Endothelial cell of umbilical vein (primary cell): Measurements from ENCODE around the gene INO80C. TPM values are rescaled to one million over a fixed set of nuclear protein-coding genes. Genes with fewer than 3 reads are reported as not detected.

Experiments
- BruUV-seq: library from RNA; stranded (reverse); fragments of 400-500 nt; replicated peaks from 2 replicates; lab custom pipeline; 2021; lab: Mats Ljungman, UMichigan
- CTCF ChIA-PET: fragments of 300-600, 350-600 bp; sonication (Branson Sonifier 250); formaldehyde crosslinking; loops from one replicate; lab custom pipeline; 2021; ENCODE audit warnings: antibody characterized with exemption, inconsistent platforms; lab: Charles Lee
- POLR2A ChIA-PET: fragments of 300-600, 350-600 bp; sonication (Branson Sonifier 250); formaldehyde crosslinking; loops from one replicate; lab custom pipeline; 2021; ENCODE audit warnings: antibody characterized with exemption, inconsistent platforms; lab: Charles Lee
- DNase-seq: peaks from one replicate; pipeline ENCODE4 v3.0.0-alpha.2; 2011; ENCODE audit warnings: low read depth, low spot score
- FAIRE-seq: peaks from 2 replicates; lab custom pipeline; 2011; peaks lifted over from hg19 to GRCh38; lab: Jason Lieb, UNC
- H2AFZ ChIP-seq: 2 replicates; pipeline ENCODE4 v1.6.0; 2012; ENCODE audit warnings: low read depth, low read length, control low read depth, inconsistent platforms
- H3K27ac ChIP-seq: 2 replicates; pipeline ENCODE4 v1.5.1; 2011; ENCODE audit warnings: low read depth, mild to moderate bottlenecking, control low read depth, low read length, moderate library complexity; ENCODE audit not compliant: insufficient read depth
- H3K27me3 ChIP-seq, 2 experiments: 2 replicates each; pipeline versions ENCODE4 v1.6.0 to v1.6.1; 2011; ENCODE audit warnings: low read length in 2 of 2, mixed read lengths in 1 of 2; ENCODE audit not compliant: control insufficient read depth in 2 of 2, insufficient read depth in 2 of 2
- H3K36me3 ChIP-seq, 2 experiments: 2 replicates in 1 of 2; 3 replicates in 1 of 2; pipeline ENCODE4 v1.5.1; 2011; ENCODE audit warnings: low read length in 2 of 2, mild to moderate bottlenecking in 1 of 2, moderate library complexity in 1 of 2; ENCODE audit not compliant: control insufficient read depth in 2 of 2, insufficient read depth in 2 of 2; ENCODE audit errors: extremely low read depth in 1 of 2
- H3K4me1 ChIP-seq: 3 replicates; pipeline ENCODE4 v1.5.1; 2011; ENCODE audit warnings: mild to moderate bottlenecking, low read length; ENCODE audit not compliant: control insufficient read depth, insufficient read depth; ENCODE audit errors: extremely low read depth
- H3K4me2 ChIP-seq: 2 replicates; pipeline ENCODE4 v1.6.1; 2011; ENCODE audit warnings: low read length, control low read depth, mixed read lengths; ENCODE audit not compliant: insufficient read depth
- H3K4me3 ChIP-seq, 3 experiments: fragments of 200-600 bp in 1 of 3; sonication (generic), shearing (Covaris generic) in 1 of 3; replicated peaks in 1 of 3; 2 replicates each; pipeline ENCODE4 v1.5.1; 2011 to 2016; ENCODE audit warnings: control low read depth in 3 of 3, low read length in 3 of 3, mild to moderate bottlenecking in 2 of 3, inconsistent platforms in 1 of 3, low read depth in 1 of 3, moderate library complexity in 1 of 3; ENCODE audit not compliant: insufficient read depth in 1 of 3
- H3K79me2 ChIP-seq: 2 replicates; pipeline ENCODE4 v1.6.0; 2012; ENCODE audit warnings: low read length, inconsistent platforms; ENCODE audit not compliant: control insufficient read depth, insufficient read depth
- H3K9ac ChIP-seq: replicated peaks from 2 replicates; pipeline ENCODE3; 2011; ENCODE audit warnings: low read length, control low read depth; ENCODE audit not compliant: insufficient read depth; ENCODE audit errors: extremely low read depth
- H3K9me1 ChIP-seq: replicated peaks from 3 replicates; pipeline ENCODE4 v1.6.0; 2011; ENCODE audit warnings: mild to moderate bottlenecking, low read length; ENCODE audit not compliant: control insufficient read depth, insufficient read depth; ENCODE audit errors: extremely low read depth
- H3K9me3 ChIP-seq: replicated peaks from 2 replicates; pipeline ENCODE4 v1.5.1; 2012; ENCODE audit warnings: low read length, inconsistent platforms; ENCODE audit not compliant: control insufficient read depth, insufficient read depth
- H4K20me1 ChIP-seq: replicated peaks from 2 replicates; pipeline ENCODE3; 2011; ENCODE audit warnings: mild to moderate bottlenecking, low read length; ENCODE audit not compliant: control insufficient read depth, insufficient read depth; ENCODE audit errors: extremely low read depth
- CTCF ChIP-seq, 2 donors: IDR thresholded peaks; 1 replicate in 1 of 2; 2 replicates in 1 of 2; pipeline ENCODE4 v1.5.1; 2011; ENCODE audit warnings: low read length in 2 of 2, mild to moderate bottlenecking in 2 of 2, moderate library complexity in 2 of 2, control low read depth in 1 of 2, inconsistent platforms in 1 of 2, low read depth in 1 of 2; ENCODE audit not compliant: insufficient read depth in 1 of 2; ENCODE audit errors: extremely low read depth in 1 of 2
- EZH2 ChIP-seq: IDR thresholded peaks from 2 replicates; pipeline ENCODE4 v1.6.1; 2012; ENCODE audit warnings: borderline replicate concordance, low read depth, mild to moderate bottlenecking, moderate library complexity, low read length, inconsistent platforms; ENCODE audit not compliant: severe bottlenecking
- FOS ChIP-seq: IDR thresholded peaks from 2 replicates; pipeline ENCODE4 v1.6.1; 2011; ENCODE audit warnings: mild to moderate bottlenecking, low read length, moderate library complexity, borderline replicate concordance; ENCODE audit not compliant: insufficient read depth
- GATA2 ChIP-seq: IDR thresholded peaks from 2 replicates; pipeline ENCODE4 v1.7.0; 2011; ENCODE audit warnings: low read depth, mild to moderate bottlenecking, moderate library complexity, mixed read lengths, low read length; ENCODE audit not compliant: insufficient read length, insufficient read depth
- JUN ChIP-seq: IDR thresholded peaks from 2 replicates; pipeline ENCODE4 v1.6.1; 2011; ENCODE audit warnings: borderline replicate concordance, low read depth; ENCODE audit not compliant: insufficient read length, insufficient read depth
- MAX ChIP-seq: IDR thresholded peaks from 2 replicates; pipeline ENCODE4 v1.6.1; 2011; ENCODE audit not compliant: insufficient read depth, insufficient read length
- MYC ChIP-seq: IDR thresholded peaks from one replicate; pipeline ENCODE4 v1.6.1; 2011; ENCODE audit warnings: mild to moderate bottlenecking, low read depth, low read length
- POLR2A ChIP-seq: IDR thresholded peaks from 2 replicates; pipeline ENCODE4 v1.6.1; 2012; ENCODE audit warnings: low read depth, mild to moderate bottlenecking, control low read depth, low read length
- POLR2AphosphoS5 ChIP-seq: IDR thresholded peaks from 2 replicates; pipeline ENCODE4 v1.6.1; 2012; ENCODE audit warnings: low read depth, mild to moderate bottlenecking, control low read depth, low read length, moderate library complexity; ENCODE audit not compliant: insufficient read depth
- dilution Hi-C: fragments of 300-500 bp; cut with MboI; formaldehyde crosslinking; loops from one replicate; pipeline ENCODE4 v1.15.0; 2019; ENCODE audit warnings: low sequenced_read_pairs; ENCODE audit not compliant: extremely low pct_ligation_motif_present
- intact Hi-C: fragments of 100-400 bp; cut with micrococcal nuclease; formaldehyde crosslinking; loops from one replicate; pipeline ENCODE4 v1.10.0; 2022
- polyA plus RNA-seq, 4 experiments: library from polyadenylated mRNA; depleted of rRNA in 3 of 4; stranded (reverse) in 3 of 4; unstranded in 1 of 4; fragments of >200 nt; gene quantifications; 2 replicates each; pipeline versions ENCODE4 v1.2.1 to v1.2.3, GENCODE V29; 2011 to 2012; ENCODE audit warnings: missing spikeins in 1 of 4
- total RNA-seq: library from RNA; stranded (reverse); gene quantifications from 2 replicates; pipeline ENCODE4 v1.2.3, GENCODE V29; 2021

The INO80C gene
- total and polyA plus RNA-seq, 2 donors (not counting 3 experiments of a cell fraction or from before 2014, with no cell fraction given), result 43.4 to 56.0 TPM

DNA sequence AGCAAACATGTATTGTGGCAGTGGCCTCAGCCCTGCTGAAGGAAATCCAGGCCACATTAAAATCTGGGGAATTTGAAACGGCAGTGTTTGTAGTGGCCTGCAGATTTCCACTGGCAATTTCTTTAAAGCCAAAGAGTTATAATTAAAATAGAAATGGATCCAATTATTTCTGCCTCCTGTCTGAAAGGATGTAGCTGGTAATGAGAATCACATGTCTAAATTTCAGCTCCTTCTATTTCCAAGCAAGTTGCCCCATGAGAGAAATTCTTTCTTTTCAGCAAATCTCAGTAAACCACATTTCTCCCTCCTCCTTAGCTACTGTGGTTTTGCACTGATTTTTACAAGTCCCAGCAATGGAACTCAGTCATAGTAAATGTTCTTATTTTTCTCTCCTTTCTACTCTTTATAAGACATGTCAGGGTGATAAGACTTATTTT, 65.2 kb downstream of the INO80C start:
- Histone ChIP-seq H3K4me1 (peaks cover 32% of the 10 kb centered on the region), H2AFZ (peak overlapping the region; percentile 5), H4K20me1 (no peaks in the 10 kb centered on the region), H3K9me3 (no peaks in the 10 kb centered on the region), H3K9ac (no peak overlapping the region), H3K27ac (no peak overlapping the region), H3K4me2 (no peak overlapping the region), H3K9me1 (no peaks in the 10 kb centered on the region), H3K4me3 (no peak overlapping the region), H3K27me3 (no peaks in the 10 kb centered on the region), H3K79me2 (no peaks in the 10 kb centered on the region), H3K36me3 (no peaks in the 10 kb centered on the region)
- dilution Hi-C loops, result no loop called here
- TF ChIP-seq GATA2 (no peak), MAX (no peak), CTCF (IDR thresholded peaks at IDR 0.05; ENCODE audit: extremely low read depth in 1 of 2, insufficient read depth in 1 of 2, low read depth in 1 of 2, low read length in 2 of 2) (no peak)
- ChIA-PET CTCF (interaction anchor here (1.0 kb wide), 1 partner anchor 12 kb away, joined by 3 read pairs; no protein-coding TSS in a partner anchor), POLR2A (no interaction called here)
- FAIRE-seq (no peak), DNase-seq (no peak)
- intact Hi-C loops, result no loop called here
- BruUV-seq, result no TSS peak

DNA sequence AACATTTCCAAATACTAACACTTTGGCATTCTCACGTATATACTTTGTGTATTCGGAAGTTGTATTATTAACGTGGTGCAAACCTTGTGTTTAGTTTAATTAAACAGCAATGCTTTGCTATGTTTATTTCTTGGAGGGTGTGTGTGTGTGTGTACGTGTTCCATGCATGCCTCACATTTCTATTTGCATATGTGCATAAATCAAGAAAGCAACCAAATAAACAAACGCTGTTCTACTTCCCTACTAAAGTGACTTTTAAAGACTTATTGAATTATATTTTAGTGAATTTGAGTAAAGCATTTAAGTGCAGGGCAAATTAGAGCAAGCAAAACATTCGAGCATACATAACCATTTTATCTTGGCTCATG, 66.4 kb downstream of the INO80C start:
- Histone ChIP-seq H3K27me3 (no peaks in the 10 kb centered on the region), H3K36me3 (no peaks in the 10 kb centered on the region), H3K4me2 (peak overlapping the region; percentile 80), H3K27ac (peak overlapping the region; percentile 63), H3K9ac (no peak overlapping the region), H4K20me1 (no peaks in the 10 kb centered on the region), H3K4me1 (peaks cover 32% of the 10 kb centered on the region), H2AFZ (peak overlapping the region; percentile 15), H3K9me1 (no peaks in the 10 kb centered on the region), H3K79me2 (no peaks in the 10 kb centered on the region), H3K4me3 (no peak overlapping the region), H3K9me3 (no peaks in the 10 kb centered on the region)
- ChIA-PET POLR2A (no interaction called here), CTCF (interaction anchor here (0.8 to 1.1 kb wide), 2 partner anchors 32 to 45 kb away, joined by 3 read pairs; no protein-coding TSS in a partner anchor)
- no peak for DNase-seq
- FAIRE-seq, result no peak
- TF ChIP-seq MAX (no peak), GATA2 (no peak), JUN (no peak), CTCF (IDR thresholded peaks at IDR 0.05; ENCODE audit: extremely low read depth in 1 of 2, insufficient read depth in 1 of 2, low read depth in 1 of 2, low read length in 2 of 2) (no peak), POLR2AphosphoS5 (no peak), MYC (no peak), POLR2A (no peak), FOS (no peak), EZH2 (no peak)
- BruUV-seq, result TSS peak; percentile 39
- dilution Hi-C loops, result no loop called here
- intact Hi-C loops, result loop anchor here (1.0 kb wide), 1 partner anchor 27 kb away; no protein-coding TSS in a partner anchor
